Measurements from ENCODE around the gene NCOA3.

GRCh38 chr20:47667086-47667485 lies 165.4 kb downstream of the NCOA3 start:
- no peak for TF ChIP-seq CTCF (conservative IDR thresholded peaks at IDR 0.05; ENCODE audit: low read depth, low read length)
- TF ChIP-seq EZH2 (IDR thresholded peaks at IDR 0.05; ENCODE audit: low read length, unreplicated experiment) = no peak
- no peak for TF ChIP-seq EZH2phosphoT487 (IDR thresholded peaks at IDR 0.05; ENCODE audit: borderline replicate concordance, low read length)
